Left ventricle myocardium inferior (tissue), 1 donor: Measurements from ENCODE around the gene PLCL2. TPM values are rescaled to one million over a fixed set of nuclear protein-coding genes. Genes with fewer than 3 reads are reported as not detected.

Experiments used
- DNase-seq: peaks from one replicate; pipeline ENCODE4 v3.0.0-alpha.2; 2020
- H3K27ac ChIP-seq: fragments of 200-600 bp; replicated peaks from 2 replicates; pipeline ENCODE4 v1.8.0; 2021
- H3K27me3 ChIP-seq: fragments of 200-600 bp; 2 replicates; pipeline ENCODE4 v1.8.0; 2021; ENCODE audit warnings: low read depth
- H3K36me3 ChIP-seq: fragments of 200-600 bp; 2 replicates; pipeline ENCODE4 v1.8.0; 2021
- H3K4me1 ChIP-seq: fragments of 200-600 bp; 2 replicates; pipeline ENCODE4 v1.8.0; 2021
- H3K4me3 ChIP-seq: fragments of 200-600 bp; 2 replicates; pipeline ENCODE4 v1.8.0; 2021; ENCODE audit warnings: mild to moderate bottlenecking, moderate library complexity
- H3K9me3 ChIP-seq: fragments of 200-600 bp; replicated peaks from 2 replicates; pipeline ENCODE4 v1.8.0; 2021
- CTCF ChIP-seq: fragments of 200-600 bp; IDR thresholded peaks from 2 replicates; pipeline ENCODE4 v1.8.0; 2021; ENCODE audit warnings: antibody characterized with exemption, mild to moderate bottlenecking, borderline replicate concordance
- intact Hi-C: fragments of 100-400 bp; cut with micrococcal nuclease; formaldehyde crosslinking; loops from one replicate; pipeline ENCODE4 v1.11.0; 2022
- total RNA-seq: library from RNA; stranded (reverse); fragmentation: NEBNext Ultra II Directional; extraction: Animal tissue kit (Norgen Biotek cat#: 25700); gene quantifications from one replicate; pipeline ENCODE4 v1.2.1, GENCODE V29; 2021
- donor health status: DM: no; HTN: yes; CAD: no; lungs with severe emphysema.

Gene PLCL2
- total RNA-seq, 1 donor from 2014 or later, result 48.1 TPM

GRCh38 chr3:17033516-17034168, 148.9 kb downstream of the PLCL2 start:
- Histone ChIP-seq H3K27me3 (no peaks in the 10 kb centered on the region), H3K4me1 (peaks cover 63% of the 10 kb centered on the region), H3K27ac (peak overlapping the region; percentile 14), H3K4me3 (no peak overlapping the region), H3K36me3 (no peaks in the 10 kb centered on the region), H3K9me3 (no peaks in the 10 kb centered on the region)
- no peak for DNase-seq
- intact Hi-C loops, result loop anchor here (10.0 kb wide), 2 partner anchors 201 to 429 kb away; partner anchors contain the start of gene DAZL
- TF ChIP-seq CTCF, result no peak

- Histone ChIP-seq H3K4me1 (peaks cover 70% of the 10 kb centered on the region), H3K27me3 (no peaks in the 10 kb centered on the region), H3K27ac (no peak overlapping the region), H3K4me3 (no peak overlapping the region), H3K36me3 (no peaks in the 10 kb centered on the region), H3K9me3 (no peaks in the 10 kb centered on the region)
- no peak for DNase-seq
- intact Hi-C loops, result loop anchor here (10.0 kb wide), 2 partner anchors 200 to 430 kb away; partner anchors contain the start of gene DAZL
- no peak for TF ChIP-seq CTCF
Observed at GRCh38 chr3:17035033-17035432, 150.3 kb downstream of the PLCL2 start.

GRCh38 chr3:17035966-17036365, 151.2 kb downstream of the PLCL2 start:
- intact Hi-C loops, result loop anchor here (10.0 kb wide), 2 partner anchors 199 to 431 kb away; partner anchors contain the start of gene DAZL
- no peak for DNase-seq

GRCh38 chr3:17038141-17038540, 153.4 kb downstream of the PLCL2 start:
- Histone ChIP-seq H3K4me3 (no peak overlapping the region), H3K36me3 (peaks cover 3% of the 10 kb centered on the region), H3K4me1 (peaks cover 57% of the 10 kb centered on the region), H3K9me3 (no peaks in the 10 kb centered on the region), H3K27me3 (no peaks in the 10 kb centered on the region), H3K27ac (no peak overlapping the region)
- intact Hi-C loops, result loop anchor here (10.0 kb wide), 2 partner anchors 197 to 433 kb away; partner anchors contain the start of gene DAZL
- DNase-seq, result no peak
- no peak for TF ChIP-seq CTCF

More at GRCh38 chr3:17035966-17036365, 151.2 kb downstream of the PLCL2 start:
- no peaks in the 10 kb centered on the region for H3K9me3 ChIP-seq
- H3K27me3 ChIP-seq, result no peaks in the 10 kb centered on the region
- no peaks in the 10 kb centered on the region for H3K36me3 ChIP-seq
- no peak overlapping the region for H3K27ac ChIP-seq
- peaks cover 70% of the 10 kb centered on the region for H3K4me1 ChIP-seq
- H3K4me3 ChIP-seq, result no peak overlapping the region
- TF ChIP-seq CTCF, result no peak

- H3K27me3 ChIP-seq, result no peaks in the 10 kb centered on the region
- no peaks in the 10 kb centered on the region for H3K9me3 ChIP-seq
- TF ChIP-seq CTCF, result no peak
- no peak for DNase-seq
- peaks cover 8% of the 10 kb centered on the region for H3K36me3 ChIP-seq
- intact Hi-C loops, result loop anchor here (10.0 kb wide), 2 partner anchors 196 to 434 kb away; partner anchors contain the start of gene DAZL
- peaks cover 54% of the 10 kb centered on the region for H3K4me1 ChIP-seq
- H3K27ac ChIP-seq, result peak overlapping the region; percentile 54
- H3K4me3 ChIP-seq, result no peak overlapping the region
Observed at GRCh38 chr3:17038900-17039553, 154.3 kb downstream of the PLCL2 start.
